GM23248 (cell line): ENCODE results near the gene CYP27B1. TPM values are rescaled to one million over a fixed set of nuclear protein-coding genes. Genes with fewer than 3 reads are reported as not detected.
A peak's percentile ranks its signal among the peaks of the same experiment; 100 is the strongest.

Source experiments
- DNase-seq: peaks from one replicate; pipeline ENCODE4 v3.0.0-alpha.2; 2015
- H2AFZ ChIP-seq: fragments of 200-600 bp; sonication (generic); 2 replicates; pipeline ENCODE4 v1.6.1; 2016; ENCODE audit warnings: antibody characterized with exemption
- H3F3A ChIP-seq: fragments of 200-600 bp; sonication (generic); 2 replicates; pipeline ENCODE4 v1.6.1; 2016; ENCODE audit warnings: mild to moderate bottlenecking, antibody characterized with exemption, mixed run types; ENCODE audit not compliant: insufficient read depth
- H3K27ac ChIP-seq: fragments of 200-600 bp; sonication (generic); 2 replicates; pipeline ENCODE4 v1.5.1; 2016; ENCODE audit warnings: mild to moderate bottlenecking
- H3K27me3 ChIP-seq: fragments of 200-600 bp; sonication (generic); replicated peaks from 2 replicates; pipeline ENCODE4 v1.6.1; 2016; ENCODE audit warnings: mild to moderate bottlenecking; ENCODE audit not compliant: insufficient read depth
- H3K36me3 ChIP-seq: fragments of 200-600 bp; sonication (generic); 2 replicates; pipeline ENCODE4 v1.6.1; 2016; ENCODE audit warnings: low read depth, mild to moderate bottlenecking
- H3K4me1 ChIP-seq: fragments of 200-600 bp; sonication (generic); 2 replicates; pipeline ENCODE4 v1.6.1; 2016; ENCODE audit warnings: mild to moderate bottlenecking; ENCODE audit not compliant: insufficient read depth
- H3K4me2 ChIP-seq: fragments of 200-600 bp; sonication (generic); one replicate; pipeline ENCODE4 v1.6.1; 2016; ENCODE audit warnings: mild to moderate bottlenecking; ENCODE audit not compliant: unreplicated experiment
- H3K4me3 ChIP-seq: fragments of 200-600 bp; sonication (generic); 2 replicates; pipeline ENCODE4 v1.5.1; 2016; ENCODE audit warnings: mild to moderate bottlenecking
- H3K79me2 ChIP-seq: fragments of 200-600 bp; sonication (generic); 2 replicates; pipeline ENCODE4 v1.6.1; 2016; ENCODE audit warnings: mild to moderate bottlenecking; ENCODE audit not compliant: insufficient read depth
- H3K9ac ChIP-seq: fragments of 200-600 bp; sonication (generic); 2 replicates; pipeline ENCODE4 v1.6.1; 2016; ENCODE audit warnings: mild to moderate bottlenecking
- H3K9me2 ChIP-seq: fragments of 200-600 bp; sonication (generic); 2 replicates; pipeline ENCODE4 v1.6.1; 2016; ENCODE audit warnings: mixed run types, mild to moderate bottlenecking, moderate library complexity; ENCODE audit not compliant: insufficient read depth
- H3K9me3 ChIP-seq: fragments of 200-600 bp; sonication (generic); one replicate; pipeline ENCODE4 v1.6.1; 2017; ENCODE audit warnings: low read depth
- H4K20me1 ChIP-seq: fragments of 200-600 bp; sonication (generic); 2 replicates; pipeline ENCODE4 v1.6.0; 2016; ENCODE audit not compliant: insufficient read depth
- EZH2 ChIP-seq: fragments of 200-600 bp; sonication (generic); IDR thresholded peaks from 2 replicates; pipeline ENCODE4 v1.6.1; 2018; ENCODE audit warnings: antibody characterized with exemption, mild to moderate bottlenecking; ENCODE audit not compliant: insufficient read depth, poor library complexity, severe bottlenecking
- EZH2phosphoT487 ChIP-seq: fragments of 200-600 bp; sonication (generic); IDR thresholded peaks from 2 replicates; pipeline ENCODE4 v1.6.1; 2018; ENCODE audit warnings: antibody characterized with exemption, moderate library complexity, mild to moderate bottlenecking, low read depth; ENCODE audit not compliant: insufficient read depth
- WGBS, 2 experiments: methylation state at CpG; one replicate each; pipeline ENCODE4 v1.1.6; 2015 to 2017; ENCODE audit warnings: low lambda C conversion rate in 2 of 2, low coverage in 1 of 2; ENCODE audit errors: missing lambda C conversion rate in 2 of 2; 5-methylcytosine and 5-hydroxymethylcytosine counted together
- in situ Hi-C: fragments of 300-500 bp; cut with MboI; formaldehyde crosslinking; loops from 2 replicates; pipeline ENCODE4 v1.15.0; 2020
- polyA plus RNA-seq: library from polyadenylated mRNA; unstranded; fragments of >200 nt; fragmentation: Nextera tagmentation; extraction: Ambion mirVana; gene quantifications from 2 replicates; pipeline ENCODE4 v1.2.1, GENCODE V29; 2016
- total RNA-seq: library from RNA; depleted of rRNA; stranded (reverse); fragments of >200 nt; shearing (Covaris generic); gene quantifications from 2 replicates; pipeline ENCODE4 v1.2.3, GENCODE V29; 2014

CYP27B1 gene
- total and polyA plus RNA-seq, 2 experiments from 2014 or later = 0.78 to 0.86 TPM

GRCh38 chr12:57765003-57765697 is 1.7 kb downstream of the CYP27B1 start:
- Histone ChIP-seq H3K4me1 (0 out of 2 replicates have a peak, but pooled peaks cover 9% of the 10 kb centered on the region), H3K79me2 (no peaks in the 10 kb centered on the region), H3K4me2 (peak overlapping the region; percentile 73), H3K27me3 (peaks cover 15% of the 10 kb centered on the region), H3F3A (peaks cover 4% of the 10 kb centered on the region; the same call in 1 of the 2 replicates), H3K4me3 (peak overlapping the region; percentile 65), H3K36me3 (no peaks in the 10 kb centered on the region), H3K9me3 (no peaks in the 10 kb centered on the region), H3K27ac (no peak overlapping the region), H3K9me2 (no peaks in the 10 kb centered on the region), H2AFZ (peak overlapping the region; percentile 68), H3K9ac (peak overlapping the region; percentile 49), H4K20me1 (no peaks in the 10 kb centered on the region)
- TF ChIP-seq EZH2phosphoT487 (0 out of 2 replicates have a peak, but pooled peaks have one; percentile 35), EZH2 (peak; percentile 18)
- in situ Hi-C loops = no loop called here
- peak; percentile 69 for DNase-seq
- 1 to 4% methylated on average over 38 to 57 of the region's 60 CpGs for WGBS, 2 experiments

DNA sequence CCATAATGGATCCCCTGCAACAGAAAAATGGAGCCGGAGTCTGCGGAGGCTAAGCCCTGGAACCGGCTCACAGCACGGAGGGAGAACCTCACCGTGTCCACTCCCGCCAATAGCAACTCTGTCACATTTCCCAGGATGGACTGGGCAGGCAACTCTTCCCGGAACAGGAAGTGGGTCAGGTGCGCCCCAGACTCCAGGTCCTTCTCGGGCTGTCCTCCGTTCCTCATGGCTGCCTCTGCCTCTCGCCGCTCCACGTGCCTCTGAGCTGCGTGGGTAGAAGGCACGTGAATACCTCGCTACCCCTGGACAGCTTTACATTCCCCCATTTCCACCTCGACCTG is 2.2 kb downstream of the CYP27B1 start:
- Histone ChIP-seq H3K36me3 (no peaks in the 10 kb centered on the region), H3K4me2 (peak overlapping the region; percentile 73), H3K4me1 (0 out of 2 replicates have a peak, but pooled peaks cover 9% of the 10 kb centered on the region), H3K4me3 (peak overlapping the region; percentile 65), H3K27ac (no peak overlapping the region), H3K27me3 (peaks cover 15% of the 10 kb centered on the region), H2AFZ (peak overlapping the region; percentile 68), H4K20me1 (no peaks in the 10 kb centered on the region), H3F3A (peaks cover 4% of the 10 kb centered on the region; the same call in 1 of the 2 replicates), H3K79me2 (no peaks in the 10 kb centered on the region), H3K9me3 (no peaks in the 10 kb centered on the region), H3K9me2 (no peaks in the 10 kb centered on the region), H3K9ac (peak overlapping the region; percentile 49)
- in situ Hi-C loops = no loop called here
- 18 to 22% methylated on average over 13 to 17 of the region's 17 CpGs for WGBS, 2 experiments
- no peak for TF ChIP-seq EZH2
- TF ChIP-seq EZH2phosphoT487 = no peak
- DNase-seq = no peak

- H3K9me2 ChIP-seq = no peaks in the 10 kb centered on the region
- H3K27ac ChIP-seq = no peak overlapping the region
- no peak overlapping the region for H3K9ac ChIP-seq
- in situ Hi-C loops = no loop called here
- no peaks in the 10 kb centered on the region for H3K9me3 ChIP-seq
- H3K36me3 ChIP-seq = no peaks in the 10 kb centered on the region
- DNase-seq = no peak
- no peak overlapping the region for H3K4me2 ChIP-seq
- H3K4me1 ChIP-seq = 0 out of 2 replicates have a peak, but pooled peaks cover 9% of the 10 kb centered on the region
- no peak overlapping the region for H3K4me3 ChIP-seq
- TF ChIP-seq EZH2phosphoT487 (no peak), EZH2 (no peak)
- H4K20me1 ChIP-seq = no peaks in the 10 kb centered on the region
- H3F3A ChIP-seq = peaks cover 4% of the 10 kb centered on the region; the same call in 1 of the 2 replicates
- WGBS, 2 experiments = 83 to 84% methylated on average over 6 of the region's 6 CpGs
- no peak overlapping the region for H2AFZ ChIP-seq
- no peaks in the 10 kb centered on the region for H3K79me2 ChIP-seq
- peaks cover 15% of the 10 kb centered on the region for H3K27me3 ChIP-seq
Observed at GRCh38 chr12:57763881-57764661, 2.8 kb downstream of the CYP27B1 start.

- WGBS, 2 experiments = 68 to 75% methylated on average over 2 of the region's 2 CpGs
- in situ Hi-C loops = no loop called here
- H3K27me3 ChIP-seq = peaks cover 15% of the 10 kb centered on the region
- DNase-seq = no peak
- H3K27ac ChIP-seq = no peak overlapping the region
- no peaks in the 10 kb centered on the region for H3K36me3 ChIP-seq
- TF ChIP-seq EZH2phosphoT487 (no peak), EZH2 (no peak)
- H2AFZ ChIP-seq = no peak overlapping the region
- 0 out of 2 replicates have a peak, but pooled peaks cover 8% of the 10 kb centered on the region for H3K4me1 ChIP-seq
- H3K4me3 ChIP-seq = no peak overlapping the region
- no peaks in the 10 kb centered on the region for H3K9me3 ChIP-seq
- H3K4me2 ChIP-seq = no peak overlapping the region
- H3K9me2 ChIP-seq = no peaks in the 10 kb centered on the region
- no peaks in the 10 kb centered on the region for H4K20me1 ChIP-seq
- H3F3A ChIP-seq = peaks cover 4% of the 10 kb centered on the region; the same call in 1 of the 2 replicates
- no peak overlapping the region for H3K9ac ChIP-seq
- H3K79me2 ChIP-seq = no peaks in the 10 kb centered on the region
Observed at GRCh38 chr12:57762463-57762862, 4.4 kb downstream of the CYP27B1 start.
